GM12801 (cell line): Measurements from ENCODE around the gene CRIP2.

Experiments
- TF ChIP-seq, protein P1 (sequence below): IDR thresholded peaks from one replicate; pipeline ENCODE4 v1.5.1; 2011; ENCODE audit warnings: control low read depth; ENCODE audit not compliant: insufficient read length; ENCODE audit errors: extremely low read depth

CRIP2 gene

DNA sequence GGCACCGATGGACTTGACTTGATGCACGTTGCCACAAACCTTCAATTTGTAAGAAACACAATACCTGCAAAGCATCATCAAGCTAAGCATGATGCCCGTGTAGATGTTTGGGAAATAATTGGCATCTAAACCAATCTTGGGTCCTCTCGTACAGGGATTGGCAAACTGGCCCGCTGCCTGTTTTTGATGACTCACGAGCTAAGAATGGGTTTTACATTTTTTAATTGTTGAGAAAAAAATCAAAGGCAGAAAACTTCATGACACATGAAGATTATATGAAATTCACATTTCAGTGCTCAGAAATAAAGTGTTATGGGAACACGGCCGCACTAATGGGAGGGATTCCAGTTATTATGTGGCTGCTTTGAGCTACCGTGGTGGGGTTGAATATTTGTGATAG is 44.1 kb upstream of the CRIP2 start:
- TF ChIP-seq, protein P1, sequence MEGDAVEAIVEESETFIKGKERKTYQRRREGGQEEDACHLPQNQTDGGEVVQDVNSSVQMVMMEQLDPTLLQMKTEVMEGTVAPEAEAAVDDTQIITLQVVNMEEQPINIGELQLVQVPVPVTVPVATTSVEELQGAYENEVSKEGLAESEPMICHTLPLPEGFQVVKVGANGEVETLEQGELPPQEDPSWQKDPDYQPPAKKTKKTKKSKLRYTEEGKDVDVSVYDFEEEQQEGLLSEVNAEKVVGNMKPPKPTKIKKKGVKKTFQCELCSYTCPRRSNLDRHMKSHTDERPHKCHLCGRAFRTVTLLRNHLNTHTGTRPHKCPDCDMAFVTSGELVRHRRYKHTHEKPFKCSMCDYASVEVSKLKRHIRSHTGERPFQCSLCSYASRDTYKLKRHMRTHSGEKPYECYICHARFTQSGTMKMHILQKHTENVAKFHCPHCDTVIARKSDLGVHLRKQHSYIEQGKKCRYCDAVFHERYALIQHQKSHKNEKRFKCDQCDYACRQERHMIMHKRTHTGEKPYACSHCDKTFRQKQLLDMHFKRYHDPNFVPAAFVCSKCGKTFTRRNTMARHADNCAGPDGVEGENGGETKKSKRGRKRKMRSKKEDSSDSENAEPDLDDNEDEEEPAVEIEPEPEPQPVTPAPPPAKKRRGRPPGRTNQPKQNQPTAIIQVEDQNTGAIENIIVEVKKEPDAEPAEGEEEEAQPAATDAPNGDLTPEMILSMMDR: no peak

DNA sequence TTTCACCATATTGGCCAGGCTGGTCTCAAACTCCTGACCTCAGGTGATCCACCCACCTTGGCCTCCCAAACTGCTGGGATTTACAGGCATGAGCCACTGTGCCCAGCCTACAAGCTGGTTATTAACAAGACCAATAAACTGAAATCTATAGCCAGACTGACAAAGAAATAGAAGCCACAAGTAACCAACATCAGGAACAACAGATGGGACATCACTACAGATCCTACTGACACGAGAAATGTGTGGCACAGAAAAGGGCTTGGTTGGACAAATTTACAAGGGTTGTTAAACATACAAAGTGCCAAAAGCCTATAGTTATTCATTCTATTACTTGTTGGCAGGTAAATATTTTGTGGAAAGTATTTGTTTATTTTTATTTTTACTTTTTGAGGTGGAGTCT is 43.4 kb upstream of the CRIP2 start:
- TF ChIP-seq, protein P1: no peak

DNA sequence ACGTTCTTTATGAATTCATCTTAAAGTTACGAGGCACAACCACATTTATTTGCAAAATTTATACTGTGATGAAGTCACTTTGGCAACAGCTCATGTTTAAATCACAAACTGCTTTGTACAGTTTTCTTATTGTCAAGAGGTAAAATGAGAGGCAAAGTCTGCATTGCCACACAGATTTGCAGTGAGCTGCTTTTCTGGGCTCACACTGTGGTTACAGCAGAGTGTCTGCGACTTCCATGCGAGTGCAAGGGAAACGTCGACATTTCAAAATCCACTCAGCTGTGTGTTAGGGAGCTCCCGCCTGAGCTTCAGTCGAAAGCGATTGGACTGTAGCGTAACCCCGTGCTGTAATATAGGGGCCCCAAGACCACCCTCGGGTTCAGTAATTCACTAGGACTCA is 42.0 kb upstream of the CRIP2 start:
- TF ChIP-seq, protein P1: no peak

DNA sequence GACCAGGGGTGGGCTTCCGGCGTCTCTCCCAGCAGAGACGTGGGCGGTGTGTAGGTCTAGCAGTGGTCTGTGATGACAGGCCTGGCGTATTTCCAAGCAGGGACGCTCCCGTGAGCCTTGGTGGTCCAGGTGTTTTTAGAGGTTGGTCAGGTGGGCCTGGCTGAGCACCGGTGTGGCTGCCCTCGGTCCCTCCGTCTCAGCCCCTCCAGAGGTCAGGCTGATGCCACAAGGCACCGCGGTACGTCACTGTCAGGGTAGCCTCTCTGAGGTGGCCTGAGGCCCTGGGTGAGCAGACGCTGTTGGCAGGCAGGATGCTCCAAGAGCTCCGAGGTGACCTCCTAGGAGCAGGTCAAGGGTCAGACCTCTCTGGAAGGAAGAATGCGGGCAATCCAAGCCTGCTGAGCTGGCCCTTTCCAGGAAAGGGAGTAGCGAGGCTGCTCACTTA is 41.4 kb upstream of the CRIP2 start:
- TF ChIP-seq, protein P1: no peak

DNA sequence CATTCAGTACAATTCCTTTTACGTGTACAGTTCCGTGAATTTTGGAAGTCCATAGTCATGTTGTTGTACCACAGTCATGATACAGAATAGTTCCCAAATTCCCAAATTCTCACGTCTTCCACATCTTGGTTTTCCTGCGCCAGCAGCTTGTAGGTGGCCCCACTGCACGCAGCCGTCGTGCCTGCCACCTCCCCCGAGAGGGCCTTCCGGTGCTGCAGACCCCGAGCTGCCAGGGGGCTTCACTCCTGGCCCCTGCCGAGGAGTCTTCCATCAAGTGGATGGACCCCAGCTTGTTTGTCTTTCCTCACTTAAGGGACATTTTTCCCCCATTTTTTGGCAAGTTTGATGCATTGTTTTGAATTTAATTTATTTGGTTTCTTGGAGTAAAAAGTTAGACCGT is 38.2 kb upstream of the CRIP2 start:
- TF ChIP-seq, protein P1: no peak

DNA sequence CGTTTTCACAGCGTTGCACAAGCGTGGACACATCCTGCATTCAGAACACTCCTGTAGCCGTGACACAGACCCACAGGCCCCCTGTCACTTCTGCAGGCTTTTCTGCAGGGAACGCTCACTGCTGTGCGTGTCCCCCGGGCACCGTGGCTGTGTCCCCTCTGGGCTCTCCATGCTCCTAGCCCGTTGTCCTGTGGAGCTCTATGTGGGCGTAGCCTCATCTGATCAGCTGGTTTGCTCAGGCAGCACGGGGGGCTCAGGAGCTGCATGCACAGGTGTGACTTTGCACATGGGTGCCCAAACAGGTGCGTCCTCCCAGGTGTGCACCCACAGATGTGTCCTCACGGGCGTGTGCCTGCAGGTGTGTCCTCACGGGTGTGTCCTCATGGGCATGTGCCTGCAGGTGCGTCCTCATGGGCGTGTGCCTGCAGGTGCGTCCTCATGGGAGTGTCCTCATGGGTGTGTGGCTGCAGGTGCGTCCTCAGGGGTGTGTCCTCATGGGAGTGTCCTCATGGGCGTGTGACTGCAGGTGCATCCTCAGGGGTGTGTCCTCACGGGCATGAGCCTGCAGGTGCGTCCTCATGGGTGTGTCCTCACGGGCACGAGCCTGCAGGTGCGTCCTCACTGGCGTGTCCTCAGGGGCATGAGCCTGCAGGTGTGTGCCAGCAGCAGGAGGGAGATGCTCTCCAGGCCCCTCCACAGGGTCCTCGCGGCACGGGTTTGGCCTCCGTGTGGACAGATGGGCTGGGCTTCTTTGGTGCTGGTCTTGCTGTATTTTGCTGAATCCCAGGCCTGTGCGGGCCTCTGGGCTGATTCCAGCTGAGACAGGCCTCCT is 37.5 kb upstream of the CRIP2 start:
- TF ChIP-seq, protein P1: no peak

DNA sequence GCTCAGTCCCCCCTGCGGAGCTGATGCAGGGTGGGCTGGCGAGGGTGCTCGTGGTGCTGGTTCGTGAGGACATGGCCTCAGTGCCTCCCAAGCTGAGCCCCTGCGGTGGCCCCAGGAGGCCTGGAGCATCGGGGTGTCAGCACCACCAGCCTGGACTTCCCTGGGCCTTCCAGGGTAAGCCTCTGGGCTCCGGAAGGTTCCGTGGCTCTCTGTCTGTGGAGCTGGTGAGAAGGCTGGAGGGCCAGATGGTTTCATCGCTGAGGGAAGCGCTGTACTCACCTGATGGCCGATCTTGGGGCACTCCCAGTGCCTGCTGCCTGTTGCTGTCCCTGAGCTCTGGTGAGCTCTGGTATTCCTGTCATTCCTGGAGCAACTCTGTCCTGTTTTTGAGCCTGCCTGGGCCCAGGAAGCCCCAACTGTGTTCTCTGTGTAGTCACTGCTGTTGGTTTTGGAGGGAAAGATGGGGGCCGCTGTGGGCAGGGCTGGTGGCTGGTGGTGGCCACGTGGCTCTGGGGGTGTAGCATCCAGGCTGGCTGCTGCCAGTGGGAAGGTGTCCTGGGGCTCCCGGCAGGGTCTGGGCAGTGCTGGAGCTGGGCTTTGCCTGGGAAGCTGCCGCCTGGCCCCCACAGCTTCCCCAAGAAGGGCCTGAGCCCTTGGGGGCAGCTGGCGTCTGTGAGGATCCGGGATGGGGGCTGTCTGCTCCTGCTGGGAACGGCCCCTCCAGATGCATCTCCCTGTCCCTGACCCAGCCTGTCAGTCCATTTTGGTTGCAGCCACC is 36.7 kb upstream of the CRIP2 start:
- TF ChIP-seq, protein P1: no peak
